Nephron progenitor cell (in vitro differentiated cells): ENCODE data around the gene CITED2.

Experiments used
- DNase-seq: peaks from one replicate; pipeline ENCODE4 v3.0.0; 2021
- H3K27ac Mint-ChIP-seq: 2 replicates; pipeline ENCODE4 v1.8.0; 2021; ENCODE audit warnings: mild to moderate bottlenecking, moderate library complexity, mixed read lengths
- H3K27me3 Mint-ChIP-seq: 2 replicates; pipeline ENCODE4 v1.8.0; 2021; ENCODE audit warnings: mild to moderate bottlenecking, low read depth, mixed read lengths; ENCODE audit not compliant: poor library complexity
- H3K36me3 Mint-ChIP-seq: 2 replicates; pipeline ENCODE4 v1.8.0; 2021; ENCODE audit warnings: low read depth, mixed read lengths
- H3K4me1 Mint-ChIP-seq: 2 replicates; pipeline ENCODE4 v1.8.0; 2021; ENCODE audit warnings: mixed read lengths
- H3K4me3 Mint-ChIP-seq: 2 replicates; pipeline ENCODE4 v1.8.0; 2021; ENCODE audit warnings: mild to moderate bottlenecking, moderate library complexity, mixed read lengths
- H3K9me3 Mint-ChIP-seq: 2 replicates; pipeline ENCODE4 v1.8.0; 2021; ENCODE audit warnings: mild to moderate bottlenecking, moderate library complexity, mixed read lengths
- TF ChIP-seq, protein P1 (sequence below): fragments of 200-600 bp; sonication (generic); IDR thresholded peaks from 2 replicates; pipeline ENCODE4 v1.5.0; 2021; ENCODE audit warnings: antibody characterized with exemption

The CITED2 gene

GRCh38 chr6:139370283-139370998 lies 4.0 kb downstream of the CITED2 start:
- peaks cover 9% of the 10 kb centered on the region for H3K27me3 Mint-ChIP-seq
- TF ChIP-seq, protein P1, sequence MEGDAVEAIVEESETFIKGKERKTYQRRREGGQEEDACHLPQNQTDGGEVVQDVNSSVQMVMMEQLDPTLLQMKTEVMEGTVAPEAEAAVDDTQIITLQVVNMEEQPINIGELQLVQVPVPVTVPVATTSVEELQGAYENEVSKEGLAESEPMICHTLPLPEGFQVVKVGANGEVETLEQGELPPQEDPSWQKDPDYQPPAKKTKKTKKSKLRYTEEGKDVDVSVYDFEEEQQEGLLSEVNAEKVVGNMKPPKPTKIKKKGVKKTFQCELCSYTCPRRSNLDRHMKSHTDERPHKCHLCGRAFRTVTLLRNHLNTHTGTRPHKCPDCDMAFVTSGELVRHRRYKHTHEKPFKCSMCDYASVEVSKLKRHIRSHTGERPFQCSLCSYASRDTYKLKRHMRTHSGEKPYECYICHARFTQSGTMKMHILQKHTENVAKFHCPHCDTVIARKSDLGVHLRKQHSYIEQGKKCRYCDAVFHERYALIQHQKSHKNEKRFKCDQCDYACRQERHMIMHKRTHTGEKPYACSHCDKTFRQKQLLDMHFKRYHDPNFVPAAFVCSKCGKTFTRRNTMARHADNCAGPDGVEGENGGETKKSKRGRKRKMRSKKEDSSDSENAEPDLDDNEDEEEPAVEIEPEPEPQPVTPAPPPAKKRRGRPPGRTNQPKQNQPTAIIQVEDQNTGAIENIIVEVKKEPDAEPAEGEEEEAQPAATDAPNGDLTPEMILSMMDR = no peak
- peaks cover 40% of the 10 kb centered on the region for H3K36me3 Mint-ChIP-seq
- H3K4me1 Mint-ChIP-seq = peaks cover 51% of the 10 kb centered on the region
- H3K27ac Mint-ChIP-seq = peak overlapping the region; percentile 64
- peak overlapping the region; percentile 96 for H3K4me3 Mint-ChIP-seq
- DNase-seq = peak; percentile 6
- H3K9me3 Mint-ChIP-seq = no peaks in the 10 kb centered on the region

DNA sequence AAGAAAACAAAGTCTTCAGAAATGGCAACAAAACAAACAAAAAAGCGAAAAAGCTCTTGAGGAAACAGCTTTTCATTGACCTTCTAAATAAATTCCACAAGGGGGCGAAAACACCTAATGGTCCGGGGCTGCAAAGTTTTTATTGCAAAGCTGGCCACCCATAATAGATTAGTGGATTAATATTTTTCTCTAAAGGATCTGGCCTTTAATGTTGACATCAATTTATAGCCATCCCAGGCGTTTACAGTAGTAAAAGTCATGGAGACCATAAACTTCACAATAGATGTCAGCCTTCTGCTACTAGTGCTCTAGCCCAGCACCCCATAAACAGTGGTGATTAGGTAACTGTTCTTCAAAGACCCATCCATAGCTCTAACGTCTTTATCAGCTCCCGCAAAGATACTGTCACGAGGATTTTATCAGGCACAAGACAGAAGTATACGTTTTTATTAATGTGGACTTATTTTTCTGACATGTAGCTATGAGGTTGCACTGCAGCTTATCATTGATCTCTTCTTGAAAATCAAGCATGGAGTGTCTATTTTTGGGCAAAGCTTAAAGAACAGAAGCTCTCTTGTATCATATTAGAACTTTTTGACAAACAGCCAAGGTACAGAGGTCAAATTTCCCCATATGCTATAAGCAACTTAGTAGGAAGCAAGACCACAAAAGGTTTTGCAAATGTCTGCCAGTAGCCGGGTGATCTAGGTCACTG lies 4.7 kb downstream of the CITED2 start:
- H3K4me1 Mint-ChIP-seq = peaks cover 56% of the 10 kb centered on the region
- H3K27ac Mint-ChIP-seq = peak overlapping the region; percentile 64
- DNase-seq = peak; percentile 25
- TF ChIP-seq, protein P1 = peak; percentile 70
- H3K27me3 Mint-ChIP-seq = peaks cover 5% of the 10 kb centered on the region
- H3K4me3 Mint-ChIP-seq = peak overlapping the region; percentile 96
- peaks cover 40% of the 10 kb centered on the region for H3K36me3 Mint-ChIP-seq
- H3K9me3 Mint-ChIP-seq = no peaks in the 10 kb centered on the region

DNA sequence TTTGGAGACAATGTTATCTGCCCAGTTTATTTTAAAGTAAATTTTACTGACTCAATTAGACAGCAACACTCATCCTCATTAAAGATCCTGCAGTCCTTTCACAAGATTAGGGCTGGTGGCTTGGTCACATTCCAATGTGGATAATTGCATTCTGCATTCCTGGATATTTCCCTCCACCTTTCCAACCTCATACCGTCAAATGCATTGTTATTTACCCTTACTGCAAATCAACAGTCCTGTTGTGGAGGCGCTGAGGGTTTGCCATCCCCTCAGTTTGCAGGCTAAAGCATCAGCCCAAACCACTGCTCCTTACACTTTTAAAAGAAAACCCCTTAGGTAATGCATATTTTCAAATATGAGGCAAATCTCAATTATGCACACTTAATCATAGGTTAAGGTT lies 5.4 kb downstream of the CITED2 start:
- Mint-ChIP-seq H3K27me3 (peaks cover under 1% of the 10 kb centered on the region), H3K27ac (no peak overlapping the region), H3K4me3 (peak overlapping the region; percentile 12), H3K36me3 (peaks cover 36% of the 10 kb centered on the region), H3K9me3 (no peaks in the 10 kb centered on the region), H3K4me1 (peaks cover 56% of the 10 kb centered on the region)
- no peak for DNase-seq
- TF ChIP-seq, protein P1 = no peak

DNA sequence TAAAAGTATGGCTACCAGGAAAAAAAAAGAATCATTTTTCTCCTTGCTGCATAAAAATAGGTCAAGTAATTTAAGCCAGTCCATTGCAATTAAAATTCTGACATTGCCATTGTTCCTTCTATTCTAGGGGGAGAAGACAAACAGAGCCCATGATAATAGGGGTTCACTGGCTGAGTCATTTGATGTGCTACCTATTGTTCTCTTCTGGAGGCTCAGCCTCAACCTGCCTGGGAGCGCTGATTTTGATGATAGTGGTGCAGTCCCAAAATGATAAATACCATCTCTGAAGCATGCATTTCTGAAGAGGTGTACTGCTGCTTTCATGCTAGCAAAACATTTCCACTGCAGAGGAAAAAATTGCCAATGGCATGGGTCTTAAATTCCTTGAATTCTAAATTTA lies 5.8 kb downstream of the CITED2 start:
- Mint-ChIP-seq H3K27ac (no peak overlapping the region), H3K4me1 (peaks cover 56% of the 10 kb centered on the region), H3K36me3 (peaks cover 32% of the 10 kb centered on the region), H3K27me3 (no peaks in the 10 kb centered on the region), H3K9me3 (no peaks in the 10 kb centered on the region), H3K4me3 (no peak overlapping the region)
- DNase-seq = no peak
- TF ChIP-seq, protein P1 = no peak

GRCh38 chr6:139367810-139368351 lies 6.6 kb downstream of the CITED2 start:
- H3K9me3 Mint-ChIP-seq = no peaks in the 10 kb centered on the region
- peak overlapping the region; percentile 23 for H3K4me3 Mint-ChIP-seq
- peaks cover 56% of the 10 kb centered on the region for H3K4me1 Mint-ChIP-seq
- peak overlapping the region; percentile 93 for H3K27ac Mint-ChIP-seq
- DNase-seq = peak; percentile 16
- H3K27me3 Mint-ChIP-seq = no peaks in the 10 kb centered on the region
- TF ChIP-seq, protein P1 = no peak
- H3K36me3 Mint-ChIP-seq = peaks cover 24% of the 10 kb centered on the region
